ENCODE results near the gene CBX8. TPM values are rescaled to one million over a fixed set of nuclear protein-coding genes. Genes with fewer than 3 reads are reported as not detected.

The CBX8 gene
- polyA plus RNA-seq, 5 donors: 7.3 to 12.4 (median 9.2) TPM

GRCh38 chr17:79806863-79807720 lies 10.2 kb upstream of the CBX8 start:
- DNase-seq: no peak

GRCh38 chr17:79806446-79806760 lies 9.5 kb upstream of the CBX8 start:
- no peak for DNase-seq

- no peak for DNase-seq
Observed at GRCh38 chr17:79804856-79805696, 8.2 kb upstream of the CBX8 start.

GRCh38 chr17:79803997-79804855 lies 7.3 kb upstream of the CBX8 start:
- DNase-seq: no peak

DNA sequence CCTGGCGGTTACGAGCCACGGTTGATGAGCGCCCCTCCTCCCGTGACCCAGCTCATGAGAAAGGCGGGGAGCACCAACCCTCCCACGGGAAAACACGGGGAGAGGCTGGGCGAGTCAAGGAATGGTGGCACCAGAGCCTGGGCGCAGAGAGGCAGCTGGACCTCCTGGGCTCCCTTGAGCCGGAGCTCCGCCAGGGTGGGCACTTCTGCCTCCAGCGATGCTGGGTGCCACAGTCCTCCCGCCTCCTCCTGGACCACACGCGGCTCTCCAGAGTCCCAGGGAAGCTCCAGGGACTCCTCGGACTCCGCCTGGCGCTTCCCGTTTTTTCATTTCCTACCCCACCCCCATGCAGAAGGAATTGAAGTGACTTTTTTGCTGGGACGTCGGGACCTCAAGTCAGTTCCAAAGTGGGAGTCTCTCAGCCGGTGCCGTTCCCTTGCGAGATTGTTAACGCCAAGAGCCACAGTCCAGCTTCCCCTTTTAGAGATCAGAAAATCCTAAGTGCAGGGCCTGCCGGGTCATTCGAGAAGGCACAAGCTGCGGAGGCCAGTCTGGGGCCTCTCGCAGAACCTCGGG lies 6.6 kb upstream of the CBX8 start:
- DNase-seq: no peak

GRCh38 chr17:79802736-79803420 lies 6.0 kb upstream of the CBX8 start:
- DNase-seq: no peak

- no peak for DNase-seq
Observed at GRCh38 chr17:79802039-79802735, 5.3 kb upstream of the CBX8 start.

DNA sequence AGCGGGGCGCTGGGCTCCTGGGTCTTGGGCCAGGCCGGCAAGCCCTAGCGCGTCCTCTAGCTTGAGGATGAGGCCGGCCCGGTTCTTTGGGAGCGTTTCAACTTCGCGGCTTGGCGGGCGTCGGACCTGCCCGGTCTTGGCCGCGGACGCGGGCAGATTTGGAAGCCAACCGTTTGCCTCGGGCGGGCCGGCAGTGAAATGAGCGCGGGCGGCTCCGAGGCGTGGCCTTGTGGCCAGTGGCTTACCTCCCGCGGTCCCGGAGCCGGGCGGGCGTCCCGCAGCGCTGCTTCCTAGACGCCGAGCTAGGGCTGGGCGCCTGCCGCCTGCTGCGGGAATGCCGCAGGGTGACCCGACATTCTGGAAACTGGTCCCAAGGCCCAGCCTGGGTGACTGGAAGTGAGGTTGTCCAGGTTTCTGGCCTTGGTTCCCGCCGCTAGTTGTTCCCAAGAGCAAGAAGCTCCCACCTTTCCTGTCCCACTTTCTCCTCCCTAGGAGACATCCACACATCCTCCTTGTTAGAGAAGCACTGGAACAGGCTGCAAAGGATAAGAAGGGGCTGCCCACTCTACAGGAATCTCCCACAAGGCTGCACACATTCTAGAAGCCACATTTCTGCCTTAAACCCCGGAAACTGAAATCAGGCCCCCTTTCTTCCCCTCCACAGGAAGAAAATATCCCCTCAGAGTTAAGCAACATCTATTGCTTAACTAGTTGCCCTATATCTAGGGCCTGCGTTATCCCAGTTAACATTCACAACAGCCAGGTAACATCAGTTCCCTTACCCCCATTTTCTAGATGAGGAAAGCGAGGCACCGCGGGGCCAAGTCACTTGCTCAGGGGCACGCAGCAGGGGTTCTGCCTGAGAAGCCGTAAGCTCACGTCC lies 4.5 kb upstream of the CBX8 start:
- DNase-seq: no peak

DNA sequence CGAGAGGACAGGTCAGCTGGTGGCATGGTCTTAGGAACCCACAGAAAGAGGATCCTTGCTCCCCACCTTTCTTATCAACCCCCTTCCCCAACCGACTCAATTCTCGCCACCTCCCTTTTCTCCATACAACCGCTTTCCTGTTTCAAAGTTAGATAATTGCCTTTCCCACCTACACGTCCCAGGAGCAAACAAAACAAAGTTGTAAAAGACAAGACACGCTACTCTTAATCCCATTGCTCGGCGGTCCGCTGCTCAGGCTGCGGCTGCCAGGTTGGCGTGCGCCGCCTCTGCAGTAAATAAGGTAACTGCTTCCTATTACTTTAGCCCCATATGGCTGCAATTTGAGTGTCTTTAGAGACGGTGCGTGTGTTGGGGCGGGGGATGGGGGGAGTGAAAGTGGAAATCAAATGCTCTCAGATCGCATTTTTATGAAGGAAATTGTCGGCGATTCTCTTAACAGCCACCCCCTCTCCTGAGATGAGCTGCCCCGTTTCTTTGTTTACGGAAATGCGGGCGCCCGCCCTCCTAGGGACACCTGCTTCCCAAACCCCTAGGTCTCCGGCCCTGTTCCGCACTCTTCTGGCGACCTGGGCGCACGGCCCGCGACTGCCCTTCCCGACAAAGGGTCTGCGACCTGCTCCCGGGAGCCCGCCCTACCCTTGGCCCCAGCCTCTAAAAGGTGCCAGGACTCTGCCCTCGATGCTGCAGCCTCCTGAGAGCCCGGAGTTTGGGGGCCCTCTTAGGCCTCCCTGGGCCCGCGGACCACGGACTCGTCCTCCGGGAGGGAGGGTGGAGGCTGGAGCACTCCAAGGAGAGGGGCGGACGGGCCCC lies 3.7 kb upstream of the CBX8 start:
- no peak for DNase-seq

GRCh38 chr17:79799538-79800324 lies 2.9 kb upstream of the CBX8 start:
- DNase-seq: no peak

GRCh38 chr17:79799174-79799537 lies 2.3 kb upstream of the CBX8 start:
- DNase-seq: no peak

DNA sequence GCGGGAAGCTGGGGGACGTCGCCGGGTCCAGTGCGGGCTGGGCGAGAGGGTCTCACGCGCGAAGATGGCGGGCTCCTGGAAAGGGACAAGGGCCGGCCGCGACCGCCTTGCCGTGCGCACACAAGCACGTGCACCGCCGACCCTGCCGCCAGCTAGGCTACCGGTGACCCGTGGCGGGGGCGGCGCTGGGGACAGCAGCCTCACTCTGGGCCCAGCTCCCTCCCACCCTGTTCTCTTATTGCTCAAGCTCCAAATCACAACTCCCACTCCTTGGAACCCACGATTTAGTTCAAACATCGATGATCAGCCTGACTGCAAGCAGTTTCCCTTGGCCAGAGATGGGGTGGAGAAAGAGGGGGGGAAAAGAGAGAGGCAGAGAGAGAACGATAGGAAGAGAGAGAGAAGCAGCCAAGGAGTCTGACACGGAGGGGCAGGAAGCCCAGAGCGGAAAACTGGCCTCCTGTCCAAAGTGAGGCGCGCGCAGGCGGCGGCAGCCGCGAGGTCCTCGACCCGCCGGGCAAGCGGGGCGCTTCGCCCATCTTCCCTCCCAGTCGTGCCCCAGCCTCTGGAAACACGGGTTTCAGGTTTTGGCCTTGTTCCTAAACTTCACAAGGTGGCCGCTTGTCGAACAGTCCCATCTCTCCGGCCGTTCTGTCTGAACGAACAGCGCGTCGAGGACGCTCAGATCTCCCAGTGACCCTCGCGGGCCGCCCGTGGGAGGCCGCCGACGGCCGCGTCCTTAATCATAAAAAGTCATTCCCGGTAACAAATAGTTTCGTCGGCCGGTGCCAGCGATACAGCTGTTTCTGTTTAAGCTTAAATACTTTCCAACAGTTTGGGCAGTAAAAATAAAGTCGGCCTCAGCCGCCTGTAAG lies 1.7 kb upstream of the CBX8 start:
- peak in 1 of 2 donors; percentile 56 for DNase-seq

- peak in 1 of 2 donors; percentile 25 for DNase-seq
Observed at GRCh38 chr17:79797492-79798298, 818 bp upstream of the CBX8 start.

DNA sequence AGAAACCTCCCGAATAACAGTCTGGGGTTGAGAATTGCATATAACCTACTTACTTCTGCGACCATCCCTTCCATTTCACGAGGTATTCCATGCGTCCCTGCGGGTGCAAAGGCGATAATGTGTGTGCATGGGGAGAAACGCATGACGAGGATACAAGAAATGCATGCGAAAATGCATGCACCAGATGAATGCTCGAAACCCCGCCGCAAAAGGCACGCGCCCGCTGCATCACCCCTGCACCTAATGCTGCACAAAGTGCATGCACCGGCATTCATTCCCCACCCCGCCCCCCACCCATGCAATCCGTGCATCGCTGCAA lies 474 bp downstream of the CBX8 start:
- DNase-seq: no peak

DNA sequence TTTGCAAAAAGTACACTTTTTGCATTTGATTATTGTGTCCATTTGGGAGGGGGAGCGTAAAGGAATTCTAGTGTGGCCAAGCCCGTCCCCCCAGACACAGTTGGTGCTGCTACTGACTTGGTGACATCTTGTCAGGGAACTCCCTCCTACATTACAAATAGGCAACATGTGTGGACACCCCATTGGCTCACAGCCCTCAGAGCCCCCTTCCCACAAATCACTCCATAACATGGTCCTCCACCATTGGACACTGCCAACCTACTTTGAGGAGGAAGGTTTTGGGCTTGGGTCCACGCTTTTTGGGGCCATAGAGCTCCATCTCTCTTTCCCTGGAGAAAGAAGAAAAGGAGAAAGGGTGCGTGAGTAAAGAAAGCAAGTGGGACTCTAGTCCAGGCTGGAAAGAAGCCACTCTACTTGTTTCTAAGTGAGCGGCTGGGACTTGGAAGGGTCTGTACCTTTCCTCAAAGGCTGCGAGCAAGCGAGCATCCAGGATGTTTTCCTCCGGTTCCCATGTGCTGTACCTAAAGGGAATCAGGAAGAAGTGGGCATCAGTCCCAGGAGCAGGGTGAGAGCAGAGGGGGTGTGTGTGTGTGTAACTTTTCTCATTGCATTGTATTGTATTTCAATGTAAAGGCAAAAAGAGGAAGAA lies 958 bp downstream of the CBX8 start:
- no peak for DNase-seq
